Uterus (tissue), 4 donors: ENCODE measurements around the gene SAMMSON. TPM values are rescaled to one million over a fixed set of nuclear protein-coding genes. Genes with fewer than 3 reads are reported as not detected.

Source experiments
- DNase-seq, 2 donors: peaks; one replicate each; pipeline ENCODE4 v3.0.0-alpha.2; 2019 to 2020
- H3K27ac ChIP-seq, 2 donors: fragments of 200-600 bp; sonication (generic); 1 replicate in 1 of 2; 2 replicates in 1 of 2; pipeline ENCODE4 v1.5.1; 2016 to 2018
- H3K27me3 ChIP-seq, 2 donors: fragments of 200-600 bp; sonication (generic); one replicate each; pipeline ENCODE4 v1.5.1; 2018 to 2019; ENCODE audit warnings: control low read depth in 1 of 2
- H3K36me3 ChIP-seq, 2 donors: fragments of 200-600 bp; sonication (generic); one replicate each; pipeline ENCODE4 v1.5.1; 2019; ENCODE audit warnings: control low read depth in 1 of 2
- H3K4me1 ChIP-seq, 2 donors: fragments of 200-600 bp; sonication (generic); one replicate each; pipeline ENCODE4 v1.5.1; 2018 to 2019; ENCODE audit warnings: control low read depth in 1 of 2
- H3K4me3 ChIP-seq, 2 donors: fragments of 200-600 bp; sonication (generic); 1 replicate in 1 of 2; 2 replicates in 1 of 2; pipeline ENCODE4 v1.5.1; 2018 to 2019; ENCODE audit warnings: mild to moderate bottlenecking in 1 of 2
- H3K9me3 ChIP-seq, 2 donors: fragments of 200-600 bp; sonication (generic); one replicate each; pipeline ENCODE4 v1.5.1; 2019; ENCODE audit warnings: control low read depth in 1 of 2
- CTCF ChIP-seq, 4 experiments: fragments of 200-600 bp in 2 of 4; fragments of 450-650 bp in 2 of 4; sonication (generic) in 2 of 4; IDR thresholded peaks; one replicate each; pipeline ENCODE4 v1.5.1; 2016 to 2019; ENCODE audit warnings: antibody characterized with exemption in 4 of 4, mild to moderate bottlenecking in 2 of 4, moderate library complexity in 1 of 4
- POLR2A ChIP-seq, 2 donors: fragments of 450-650 bp; IDR thresholded peaks; one replicate each; pipeline ENCODE4 v1.6.1; 2016; ENCODE audit warnings: antibody characterized with exemption in 2 of 2, mild to moderate bottlenecking in 1 of 2, moderate library complexity in 1 of 2
- intact Hi-C: fragments of 100-400 bp; cut with DNase I; formaldehyde crosslinking; loops from one replicate; pipeline ENCODE4 v1.15.1; 2023; ENCODE audit warnings: low total_unique reads
- total RNA-seq, 4 donors: library from RNA; depleted of rRNA in 3 of 4; stranded (reverse); fragments of >200 nt in 3 of 4; gene quantifications; one replicate each; pipeline versions ENCODE4 v1.1.0 to v1.2.4, GENCODE V29; 2014 to 2023
- donor health status: DM: yes; HTN: yes; CAD: no.

Gene SAMMSON
- total RNA-seq, 4 donors from 2014 or later, result 0.21 to 0.62 TPM; not detected in 2

- no peaks in the 10 kb centered on the region for H3K36me3 ChIP-seq
- H3K9me3 ChIP-seq, result no peaks in the 10 kb centered on the region
- peak overlapping the region; percentile 77 to 86 for H3K27ac ChIP-seq
- intact Hi-C loops, result no loop called here
- TF ChIP-seq POLR2A (IDR thresholded peaks at IDR 0.05) (no peak), CTCF (IDR thresholded peaks at IDR 0.05) (no peak)
- H3K4me1 ChIP-seq, result no peaks in the 10 kb centered on the region
- DNase-seq, result peak in 1 of 2 donors; percentile 16
- peak overlapping the region; percentile 10 to 17 for H3K4me3 ChIP-seq
- no peaks in the 10 kb centered on the region for H3K27me3 ChIP-seq
These were observed 784 bp upstream of the SAMMSON start for GRCh38 chr3:69998759-69999139.

GRCh38 chr3:70000028-70000410, 486 bp downstream of the SAMMSON start:
- Histone ChIP-seq H3K9me3 (no peaks in the 10 kb centered on the region), H3K36me3 (no peaks in the 10 kb centered on the region), H3K4me3 (no peak overlapping the region), H3K27ac (peak overlapping the region in 1 of 2 donors; percentile 77), H3K4me1 (no peaks in the 10 kb centered on the region), H3K27me3 (no peaks in the 10 kb centered on the region)
- intact Hi-C loops, result no loop called here
- TF ChIP-seq CTCF (IDR thresholded peaks at IDR 0.05) (no peak), POLR2A (IDR thresholded peaks at IDR 0.05) (no peak)
- DNase-seq, result no peak

GRCh38 chr3:70000563-70001081, 1.1 kb downstream of the SAMMSON start:
- Histone ChIP-seq H3K9me3 (no peaks in the 10 kb centered on the region), H3K36me3 (no peaks in the 10 kb centered on the region), H3K4me3 (no peak overlapping the region), H3K4me1 (no peaks in the 10 kb centered on the region), H3K27ac (no peak overlapping the region), H3K27me3 (no peaks in the 10 kb centered on the region)
- TF ChIP-seq POLR2A (IDR thresholded peaks at IDR 0.05) (no peak), CTCF (IDR thresholded peaks at IDR 0.05) (no peak)
- intact Hi-C loops, result no loop called here
- no peak for DNase-seq

- no peaks in the 10 kb centered on the region for H3K4me1 ChIP-seq
- no peak for DNase-seq
- no peaks in the 10 kb centered on the region for H3K36me3 ChIP-seq
- H3K27me3 ChIP-seq, result no peaks in the 10 kb centered on the region
- no peak overlapping the region for H3K27ac ChIP-seq
- H3K9me3 ChIP-seq, result no peaks in the 10 kb centered on the region
- intact Hi-C loops, result no loop called here
- TF ChIP-seq POLR2A (IDR thresholded peaks at IDR 0.05) (no peak), CTCF (IDR thresholded peaks at IDR 0.05) (no peak)
- no peak overlapping the region for H3K4me3 ChIP-seq
These were observed 3.6 kb downstream of the SAMMSON start for GRCh38 chr3:70003119-70003518.

DNA sequence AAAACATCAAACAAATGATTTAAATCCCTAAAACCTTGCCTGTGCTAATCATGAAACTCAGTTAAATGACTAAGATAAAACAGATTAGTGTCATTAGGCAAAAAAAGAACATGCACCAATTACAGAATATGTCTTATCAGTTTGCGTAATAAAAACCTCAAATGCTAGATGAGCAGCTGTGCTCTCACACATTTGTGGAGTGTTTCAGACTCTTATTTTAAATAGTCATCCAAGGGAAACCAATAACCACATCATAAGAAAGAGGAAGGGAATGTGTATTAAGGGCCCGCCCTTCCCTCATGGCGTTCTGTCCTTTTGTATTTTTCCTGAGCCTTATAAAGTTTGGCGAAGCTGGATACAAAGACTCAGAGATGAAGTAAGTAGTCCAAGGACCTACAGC, 6.6 kb downstream of the SAMMSON start:
- H3K4me1 ChIP-seq, result no peaks in the 10 kb centered on the region
- no peak overlapping the region for H3K27ac ChIP-seq
- no peaks in the 10 kb centered on the region for H3K27me3 ChIP-seq
- no peak for DNase-seq
- H3K9me3 ChIP-seq, result no peaks in the 10 kb centered on the region
- H3K4me3 ChIP-seq, result no peak overlapping the region
- intact Hi-C loops, result no loop called here
- TF ChIP-seq POLR2A (IDR thresholded peaks at IDR 0.05) (no peak), CTCF (IDR thresholded peaks at IDR 0.05) (no peak)
- no peaks in the 10 kb centered on the region for H3K36me3 ChIP-seq
